GM23338 (cell line): ENCODE measurements around the gene CD34. TPM values are rescaled to one million over a fixed set of nuclear protein-coding genes. Genes with fewer than 3 reads are reported as not detected.

Experiments
- ATAC-seq: fragments of 200-7000 bp; cut with Tn5 transposase; 3 replicates; pipeline ENCODE4 v1.9.1; 2020
- DNase-seq: peaks from one replicate; pipeline ENCODE4 v3.0.0-alpha.2; 2015; ENCODE audit warnings: low spot score
- H2AFZ ChIP-seq: fragments of 200-600 bp; sonication (generic); 2 replicates; pipeline ENCODE4 v1.8.0; 2016; ENCODE audit warnings: antibody characterized with exemption, mild to moderate bottlenecking, moderate library complexity
- H3F3A ChIP-seq: fragments of 200-600 bp; sonication (generic); replicated peaks from 2 replicates; pipeline ENCODE4 v1.8.0; 2017; ENCODE audit warnings: antibody characterized with exemption, mixed run types, low read depth
- H3K27ac ChIP-seq: fragments of 200-600 bp; sonication (generic); 2 replicates; pipeline ENCODE4 v1.6.1; 2016; ENCODE audit warnings: low read depth
- H3K27me3 ChIP-seq: fragments of 200-600 bp; sonication (generic); 2 replicates; pipeline ENCODE4 v1.8.0; 2016; ENCODE audit warnings: mild to moderate bottlenecking, mixed run types, moderate library complexity; ENCODE audit not compliant: insufficient read depth
- H3K36me3 ChIP-seq: fragments of 200-600 bp; sonication (generic); 2 replicates; pipeline ENCODE4 v1.8.0; 2016; ENCODE audit warnings: mild to moderate bottlenecking; ENCODE audit not compliant: insufficient read depth
- H3K4me1 ChIP-seq: fragments of 200-600 bp; sonication (generic); 2 replicates; pipeline ENCODE4 v1.8.0; 2016; ENCODE audit warnings: mild to moderate bottlenecking, moderate library complexity; ENCODE audit not compliant: insufficient read depth
- H3K4me2 ChIP-seq: fragments of 200-600 bp; sonication (generic); 2 replicates; pipeline ENCODE4 v1.7.1; 2017; ENCODE audit warnings: mixed run types
- H3K4me3 ChIP-seq: fragments of 200-600 bp; sonication (generic); 2 replicates; pipeline ENCODE4 v1.6.1; 2016; ENCODE audit warnings: mixed run types
- H3K79me2 ChIP-seq: fragments of 200-600 bp; sonication (generic); replicated peaks from 2 replicates; pipeline ENCODE4 v1.8.0; 2017; ENCODE audit warnings: mild to moderate bottlenecking; ENCODE audit not compliant: insufficient read depth
- H3K9me2 ChIP-seq: fragments of 200-600 bp; sonication (generic); 2 replicates; pipeline ENCODE4 v1.8.0; 2017; ENCODE audit not compliant: insufficient read depth
- H4K20me1 ChIP-seq: fragments of 200-600 bp; sonication (generic); replicated peaks from 2 replicates; pipeline ENCODE4 v1.8.0; 2017; ENCODE audit warnings: mild to moderate bottlenecking; ENCODE audit not compliant: insufficient read depth
- H3K27ac Mint-ChIP-seq: 2 replicates; pipeline ENCODE4 v1.8.0; 2020; ENCODE audit warnings: inconsistent platforms, mild to moderate bottlenecking, moderate library complexity, mixed read lengths
- H3K27me3 Mint-ChIP-seq: 3 replicates; pipeline ENCODE4 v1.8.0; 2022; ENCODE audit warnings: low read depth, mild to moderate bottlenecking, moderate library complexity, mixed read lengths, inconsistent platforms; ENCODE audit not compliant: insufficient read depth, poor library complexity
- H3K36me3 Mint-ChIP-seq: 3 replicates; pipeline ENCODE4 v1.8.0; 2021; ENCODE audit warnings: low read depth, mild to moderate bottlenecking, inconsistent platforms, moderate library complexity, mixed read lengths
- H3K4me1 Mint-ChIP-seq: 3 replicates; pipeline ENCODE4 v1.8.0; 2020; ENCODE audit warnings: mild to moderate bottlenecking, inconsistent platforms, mixed read lengths
- H3K4me3 Mint-ChIP-seq: 3 replicates; pipeline ENCODE4 v1.8.0; 2021; ENCODE audit warnings: moderate library complexity, mild to moderate bottlenecking, inconsistent platforms, mixed read lengths
- H3K9me3 Mint-ChIP-seq: 3 replicates; pipeline ENCODE4 v1.8.0; 2020; ENCODE audit warnings: moderate library complexity, mild to moderate bottlenecking, inconsistent platforms, mixed read lengths
- CREB1 ChIP-seq: fragments of 250-450 bp; sonication (Bioruptor Pico); IDR thresholded peaks from 2 replicates; pipeline ENCODE4 v1.5.0; 2020; ENCODE audit warnings: low read depth, mild to moderate bottlenecking, moderate library complexity
- CTCF ChIP-seq, 2 experiments: fragments of 200-600 bp in 1 of 2; sonication (generic) in 1 of 2; conservative IDR thresholded peaks; 2 replicates each; pipeline versions ENCODE4 v1.5.1 to v1.6.1; 2016 to 2017; ENCODE audit warnings: antibody characterized with exemption in 2 of 2, low read depth in 2 of 2, mild to moderate bottlenecking in 2 of 2, moderate library complexity in 1 of 2
- EZH2 ChIP-seq: fragments of 200-600 bp; sonication (generic); IDR thresholded peaks from one replicate; pipeline ENCODE4 v1.8.0; 2017; ENCODE audit warnings: antibody characterized with exemption, mild to moderate bottlenecking, low read depth; ENCODE audit not compliant: unreplicated experiment
- EZH2phosphoT487 ChIP-seq: fragments of 200-600 bp; sonication (generic); IDR thresholded peaks from one replicate; pipeline ENCODE4 v1.8.1; 2018; ENCODE audit warnings: antibody characterized with exemption; ENCODE audit not compliant: unreplicated experiment
- JUNB ChIP-seq: IDR thresholded peaks from one replicate; pipeline ENCODE4 v1.6.1; 2016; ENCODE audit warnings: antibody characterized with exemption; ENCODE audit not compliant: unreplicated experiment
- NANOG ChIP-seq: IDR thresholded peaks from 2 replicates; pipeline ENCODE4 v1.6.1; 2016; ENCODE audit warnings: antibody characterized with exemption, borderline replicate concordance
- POLR2AphosphoS5 ChIP-seq: IDR thresholded peaks from 2 replicates; pipeline ENCODE4 v1.6.1; 2016; ENCODE audit warnings: antibody characterized with exemption, low read depth
- STAT1 ChIP-seq: IDR thresholded peaks from one replicate; pipeline ENCODE4 v1.6.1; 2016; ENCODE audit warnings: antibody characterized with exemption; ENCODE audit not compliant: unreplicated experiment
- ZNF114 ChIP-seq: fragments of 250-450 bp; sonication (Bioruptor Pico); IDR thresholded peaks from 2 replicates; pipeline ENCODE4 v1.5.0; 2020; ENCODE audit warnings: mild to moderate bottlenecking, moderate library complexity
- ZNF331 ChIP-seq: fragments of 250-450 bp; sonication (Bioruptor Pico); IDR thresholded peaks from 2 replicates; pipeline ENCODE4 v1.5.0; 2020; ENCODE audit warnings: low read depth, mild to moderate bottlenecking, moderate library complexity
- polyA plus RNA-seq: library from polyadenylated mRNA; unstranded; fragments of >200 nt; fragmentation: Nextera tagmentation; extraction: Ambion mirVana; gene quantifications from 2 replicates; pipeline ENCODE4 v1.2.1, GENCODE V29; 2016
- total RNA-seq: library from RNA; depleted of rRNA; stranded (reverse); fragments of >200 nt; shearing (Covaris generic); gene quantifications from 2 replicates; pipeline ENCODE4 v1.2.3, GENCODE V29; 2014
- TF ChIP-seq, protein P1 (sequence below): fragments of 250-450 bp; sonication (Bioruptor Pico); IDR thresholded peaks from 2 replicates; pipeline ENCODE4 v1.5.0; 2020; ENCODE audit warnings: mild to moderate bottlenecking, moderate library complexity
- TF ChIP-seq, protein P2 (sequence below): IDR thresholded peaks from 2 replicates; pipeline ENCODE4 v1.6.1; 2016; ENCODE audit warnings: antibody characterized with exemption
- TF ChIP-seq, protein P3 (sequence below): IDR thresholded peaks from one replicate; pipeline ENCODE4 v1.6.1; 2018; ENCODE audit warnings: antibody characterized with exemption; ENCODE audit not compliant: unreplicated experiment

The CD34 gene
- total and polyA plus RNA-seq, 2 experiments from 2014 or later, result 0.07 to 0.18 TPM

DNA sequence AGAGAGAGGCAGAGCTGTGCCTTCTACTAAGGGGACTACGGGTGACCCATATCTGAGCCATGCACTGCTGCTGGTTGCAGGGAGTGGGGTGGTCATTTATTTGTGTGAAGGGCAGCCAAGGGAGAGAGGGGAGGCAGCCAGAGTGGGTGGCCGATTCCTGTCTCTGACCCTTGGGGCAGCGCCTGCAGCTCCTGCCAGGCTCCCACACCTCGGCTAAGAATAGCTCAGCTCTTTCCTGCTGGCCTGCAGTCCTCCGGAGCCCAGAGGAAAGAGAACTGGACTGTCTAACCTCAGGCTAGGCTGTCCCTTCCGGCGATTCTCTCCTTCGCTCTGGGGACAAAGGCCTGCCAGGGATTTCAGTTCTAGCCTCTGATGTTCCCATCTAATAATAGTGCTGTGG is 11.6 kb upstream of the CD34 start:
- Mint-ChIP-seq H3K27me3 (peaks cover 4% of the 10 kb centered on the region), H3K4me3 (no peak overlapping the region)

More for the DNA sequence above, 11.6 kb upstream of the CD34 start:
- Histone ChIP-seq H3K4me1 (peaks cover 15% of the 10 kb centered on the region), H3K79me2 (no peaks in the 10 kb centered on the region), H3K4me2 (no peak overlapping the region), H3K27me3 (no peaks in the 10 kb centered on the region), H3K27ac (no peak overlapping the region), H3K9me2 (no peaks in the 10 kb centered on the region), H2AFZ (no peak overlapping the region), H3K4me3 (no peak overlapping the region), H3F3A (no peaks in the 10 kb centered on the region), H3K36me3 (no peaks in the 10 kb centered on the region), H4K20me1 (no peaks in the 10 kb centered on the region)
- no peaks in the 10 kb centered on the region for H3K36me3 Mint-ChIP-seq
- DNase-seq (no peak), ATAC-seq (no peak)
- H3K4me1 Mint-ChIP-seq, result peaks cover 27% of the 10 kb centered on the region
- TF ChIP-seq CREB1, result no peak
- TF ChIP-seq ZNF331 (CRISPR knock-in tag), result no peak
- TF ChIP-seq, protein P1, sequence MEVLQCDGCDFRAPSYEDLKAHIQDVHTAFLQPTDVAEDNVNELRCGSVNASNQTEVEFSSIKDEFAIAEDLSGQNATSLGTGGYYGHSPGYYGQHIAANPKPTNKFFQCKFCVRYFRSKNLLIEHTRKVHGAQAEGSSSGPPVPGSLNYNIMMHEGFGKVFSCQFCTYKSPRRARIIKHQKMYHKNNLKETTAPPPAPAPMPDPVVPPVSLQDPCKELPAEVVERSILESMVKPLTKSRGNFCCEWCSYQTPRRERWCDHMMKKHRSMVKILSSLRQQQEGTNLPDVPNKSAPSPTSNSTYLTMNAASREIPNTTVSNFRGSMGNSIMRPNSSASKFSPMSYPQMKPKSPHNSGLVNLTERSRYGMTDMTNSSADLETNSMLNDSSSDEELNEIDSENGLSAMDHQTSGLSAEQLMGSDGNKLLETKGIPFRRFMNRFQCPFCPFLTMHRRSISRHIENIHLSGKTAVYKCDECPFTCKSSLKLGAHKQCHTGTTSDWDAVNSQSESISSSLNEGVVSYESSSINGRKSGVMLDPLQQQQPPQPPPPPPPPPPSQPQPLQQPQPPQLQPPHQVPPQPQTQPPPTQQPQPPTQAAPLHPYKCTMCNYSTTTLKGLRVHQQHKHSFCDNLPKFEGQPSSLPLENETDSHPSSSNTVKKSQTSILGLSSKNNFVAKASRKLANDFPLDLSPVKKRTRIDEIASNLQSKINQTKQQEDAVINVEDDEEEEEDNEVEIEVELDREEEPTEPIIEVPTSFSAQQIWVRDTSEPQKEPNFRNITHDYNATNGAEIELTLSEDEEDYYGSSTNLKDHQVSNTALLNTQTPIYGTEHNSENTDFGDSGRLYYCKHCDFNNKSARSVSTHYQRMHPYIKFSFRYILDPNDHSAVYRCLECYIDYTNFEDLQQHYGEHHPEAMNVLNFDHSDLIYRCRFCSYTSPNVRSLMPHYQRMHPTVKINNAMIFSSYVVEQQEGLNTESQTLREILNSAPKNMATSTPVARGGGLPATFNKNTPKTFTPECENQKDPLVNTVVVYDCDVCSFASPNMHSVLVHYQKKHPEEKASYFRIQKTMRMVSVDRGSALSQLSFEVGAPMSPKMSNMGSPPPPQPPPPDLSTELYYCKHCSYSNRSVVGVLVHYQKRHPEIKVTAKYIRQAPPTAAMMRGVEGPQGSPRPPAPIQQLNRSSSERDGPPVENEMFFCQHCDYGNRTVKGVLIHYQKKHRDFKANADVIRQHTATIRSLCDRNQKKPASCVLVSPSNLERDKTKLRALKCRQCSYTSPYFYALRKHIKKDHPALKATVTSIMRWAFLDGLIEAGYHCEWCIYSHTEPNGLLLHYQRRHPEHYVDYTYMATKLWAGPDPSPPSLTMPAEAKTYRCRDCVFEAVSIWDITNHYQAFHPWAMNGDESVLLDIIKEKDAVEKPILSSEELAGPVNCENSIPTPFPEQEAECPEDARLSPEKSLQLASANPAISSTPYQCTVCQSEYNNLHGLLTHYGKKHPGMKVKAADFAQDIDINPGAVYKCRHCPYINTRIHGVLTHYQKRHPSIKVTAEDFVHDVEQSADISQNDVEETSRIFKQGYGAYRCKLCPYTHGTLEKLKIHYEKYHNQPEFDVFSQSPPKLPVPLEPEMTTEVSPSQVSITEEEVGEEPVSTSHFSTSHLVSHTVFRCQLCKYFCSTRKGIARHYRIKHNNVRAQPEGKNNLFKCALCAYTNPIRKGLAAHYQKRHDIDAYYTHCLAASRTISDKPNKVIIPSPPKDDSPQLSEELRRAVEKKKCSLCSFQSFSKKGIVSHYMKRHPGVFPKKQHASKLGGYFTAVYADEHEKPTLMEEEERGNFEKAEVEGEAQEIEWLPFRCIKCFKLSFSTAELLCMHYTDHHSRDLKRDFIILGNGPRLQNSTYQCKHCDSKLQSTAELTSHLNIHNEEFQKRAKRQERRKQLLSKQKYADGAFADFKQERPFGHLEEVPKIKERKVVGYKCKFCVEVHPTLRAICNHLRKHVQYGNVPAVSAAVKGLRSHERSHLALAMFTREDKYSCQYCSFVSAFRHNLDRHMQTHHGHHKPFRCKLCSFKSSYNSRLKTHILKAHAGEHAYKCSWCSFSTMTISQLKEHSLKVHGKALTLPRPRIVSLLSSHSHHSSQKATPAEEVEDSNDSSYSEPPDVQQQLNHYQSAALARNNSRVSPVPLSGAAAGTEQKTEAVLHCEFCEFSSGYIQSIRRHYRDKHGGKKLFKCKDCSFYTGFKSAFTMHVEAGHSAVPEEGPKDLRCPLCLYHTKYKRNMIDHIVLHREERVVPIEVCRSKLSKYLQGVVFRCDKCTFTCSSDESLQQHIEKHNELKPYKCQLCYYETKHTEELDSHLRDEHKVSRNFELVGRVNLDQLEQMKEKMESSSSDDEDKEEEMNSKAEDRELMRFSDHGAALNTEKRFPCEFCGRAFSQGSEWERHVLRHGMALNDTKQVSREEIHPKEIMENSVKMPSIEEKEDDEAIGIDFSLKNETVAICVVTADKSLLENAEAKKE (CRISPR knock-in tag), result no peak
- no peak for TF ChIP-seq NANOG
- no peak for TF ChIP-seq POLR2AphosphoS5
- no peak for TF ChIP-seq EZH2
- no peak for TF ChIP-seq CTCF (conservative IDR thresholded peaks at IDR 0.05; ENCODE audit: low read depth in 2 of 2)
- TF ChIP-seq, protein P2, sequence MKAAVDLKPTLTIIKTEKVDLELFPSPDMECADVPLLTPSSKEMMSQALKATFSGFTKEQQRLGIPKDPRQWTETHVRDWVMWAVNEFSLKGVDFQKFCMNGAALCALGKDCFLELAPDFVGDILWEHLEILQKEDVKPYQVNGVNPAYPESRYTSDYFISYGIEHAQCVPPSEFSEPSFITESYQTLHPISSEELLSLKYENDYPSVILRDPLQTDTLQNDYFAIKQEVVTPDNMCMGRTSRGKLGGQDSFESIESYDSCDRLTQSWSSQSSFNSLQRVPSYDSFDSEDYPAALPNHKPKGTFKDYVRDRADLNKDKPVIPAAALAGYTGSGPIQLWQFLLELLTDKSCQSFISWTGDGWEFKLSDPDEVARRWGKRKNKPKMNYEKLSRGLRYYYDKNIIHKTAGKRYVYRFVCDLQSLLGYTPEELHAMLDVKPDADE, result no peak
- no peak for TF ChIP-seq JUNB
- TF ChIP-seq ZNF114, result no peak
- TF ChIP-seq, protein P3, sequence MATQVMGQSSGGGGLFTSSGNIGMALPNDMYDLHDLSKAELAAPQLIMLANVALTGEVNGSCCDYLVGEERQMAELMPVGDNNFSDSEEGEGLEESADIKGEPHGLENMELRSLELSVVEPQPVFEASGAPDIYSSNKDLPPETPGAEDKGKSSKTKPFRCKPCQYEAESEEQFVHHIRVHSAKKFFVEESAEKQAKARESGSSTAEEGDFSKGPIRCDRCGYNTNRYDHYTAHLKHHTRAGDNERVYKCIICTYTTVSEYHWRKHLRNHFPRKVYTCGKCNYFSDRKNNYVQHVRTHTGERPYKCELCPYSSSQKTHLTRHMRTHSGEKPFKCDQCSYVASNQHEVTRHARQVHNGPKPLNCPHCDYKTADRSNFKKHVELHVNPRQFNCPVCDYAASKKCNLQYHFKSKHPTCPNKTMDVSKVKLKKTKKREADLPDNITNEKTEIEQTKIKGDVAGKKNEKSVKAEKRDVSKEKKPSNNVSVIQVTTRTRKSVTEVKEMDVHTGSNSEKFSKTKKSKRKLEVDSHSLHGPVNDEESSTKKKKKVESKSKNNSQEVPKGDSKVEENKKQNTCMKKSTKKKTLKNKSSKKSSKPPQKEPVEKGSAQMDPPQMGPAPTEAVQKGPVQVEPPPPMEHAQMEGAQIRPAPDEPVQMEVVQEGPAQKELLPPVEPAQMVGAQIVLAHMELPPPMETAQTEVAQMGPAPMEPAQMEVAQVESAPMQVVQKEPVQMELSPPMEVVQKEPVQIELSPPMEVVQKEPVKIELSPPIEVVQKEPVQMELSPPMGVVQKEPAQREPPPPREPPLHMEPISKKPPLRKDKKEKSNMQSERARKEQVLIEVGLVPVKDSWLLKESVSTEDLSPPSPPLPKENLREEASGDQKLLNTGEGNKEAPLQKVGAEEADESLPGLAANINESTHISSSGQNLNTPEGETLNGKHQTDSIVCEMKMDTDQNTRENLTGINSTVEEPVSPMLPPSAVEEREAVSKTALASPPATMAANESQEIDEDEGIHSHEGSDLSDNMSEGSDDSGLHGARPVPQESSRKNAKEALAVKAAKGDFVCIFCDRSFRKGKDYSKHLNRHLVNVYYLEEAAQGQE, result no peak
- TF ChIP-seq EZH2phosphoT487, result no peak
- no peak for TF ChIP-seq STAT1
- H3K9me3 Mint-ChIP-seq, result no peaks in the 10 kb centered on the region
- no peak overlapping the region for H3K27ac Mint-ChIP-seq
